ENCODE results near the gene ACVR1.

Gene ACVR1

GRCh38 chr2:157840568-157841156 lies 35.5 kb downstream of the ACVR1 start:
- no peak for DNase-seq (ENCODE audit: low read depth)
- H3K4me3 ChIP-seq (ENCODE audit: low read depth, low read length), result no peak overlapping the region
- TF ChIP-seq CTCF (IDR thresholded peaks at IDR 0.05; ENCODE audit: insufficient read depth, low read depth, low read length, missing control alignments), result no peak

- DNase-seq (ENCODE audit: low read depth), result no peak
- TF ChIP-seq CTCF (IDR thresholded peaks at IDR 0.05; ENCODE audit: insufficient read depth, low read depth, low read length, missing control alignments), result no peak
- no peak overlapping the region for H3K4me3 ChIP-seq (ENCODE audit: low read depth, low read length)
These were observed 36.3 kb downstream of the ACVR1 start for GRCh38 chr2:157839822-157840221.

GRCh38 chr2:157839162-157839801 lies 36.8 kb downstream of the ACVR1 start:
- DNase-seq (ENCODE audit: low read depth), result no peak
- no peak for TF ChIP-seq CTCF (IDR thresholded peaks at IDR 0.05; ENCODE audit: insufficient read depth, low read depth, low read length, missing control alignments)
- H3K4me3 ChIP-seq (ENCODE audit: low read depth, low read length), result no peak overlapping the region

- no peak for DNase-seq (ENCODE audit: low read depth)
- no peak overlapping the region for H3K4me3 ChIP-seq (ENCODE audit: low read depth, low read length)
- no peak for TF ChIP-seq CTCF (IDR thresholded peaks at IDR 0.05; ENCODE audit: insufficient read depth, low read depth, low read length, missing control alignments)
These were observed 37.5 kb downstream of the ACVR1 start for GRCh38 chr2:157838442-157839161.

GRCh38 chr2:157837851-157838441 lies 38.2 kb downstream of the ACVR1 start:
- no peak overlapping the region for H3K4me3 ChIP-seq (ENCODE audit: low read depth, low read length)
- TF ChIP-seq CTCF (IDR thresholded peaks at IDR 0.05; ENCODE audit: insufficient read depth, low read depth, low read length, missing control alignments), result no peak
- DNase-seq (ENCODE audit: low read depth), result no peak

GRCh38 chr2:157836531-157836930 lies 39.6 kb downstream of the ACVR1 start:
- DNase-seq (ENCODE audit: low read depth), result no peak
- no peak for TF ChIP-seq CTCF (IDR thresholded peaks at IDR 0.05; ENCODE audit: insufficient read depth, low read depth, low read length, missing control alignments)
- no peak overlapping the region for H3K4me3 ChIP-seq (ENCODE audit: low read depth, low read length)

Data from GM12865 (cell line).